A549 (cell line): ENCODE results near the gene CATSPER4. TPM values are rescaled to one million over a fixed set of nuclear protein-coding genes. Genes with fewer than 3 reads are reported as not detected.

Experiments
- BCL3 ChIP-seq: fragments of >200 bp; sonication (Bioruptor Twin); formaldehyde crosslinking; IDR thresholded peaks from 3 replicates; pipeline ENCODE4 v1.6.1; 2016
- BHLHE40 ChIP-seq: IDR thresholded peaks from 2 replicates; pipeline ENCODE4 v1.6.1; 2012; ENCODE audit warnings: low read depth, low read length, inconsistent platforms
- CBX2 ChIP-seq: fragments of 200-600 bp; sonication (generic); IDR thresholded peaks from 2 replicates; pipeline ENCODE4 v1.6.1; 2016; ENCODE audit warnings: low read depth, mild to moderate bottlenecking, borderline replicate concordance
- CBX8 ChIP-seq: fragments of 200-600 bp; sonication (generic); IDR thresholded peaks from 2 replicates; pipeline ENCODE4 v1.6.1; 2016
- CEBPB ChIP-seq, 2 experiments: fragments of >200 bp in 1 of 2; sonication (Bioruptor Twin) in 1 of 2; formaldehyde crosslinking in 1 of 2; IDR thresholded peaks; 2 replicates each; pipeline ENCODE4 v1.6.1; 2012 to 2016
- E2F6 ChIP-seq: IDR thresholded peaks from 2 replicates; pipeline ENCODE4 v1.6.1; 2012; ENCODE audit warnings: low read depth, borderline replicate concordance
- EHMT2 ChIP-seq: fragments of 200-600 bp; sonication (generic); IDR thresholded peaks from 2 replicates; pipeline ENCODE4 v1.6.1; 2016; ENCODE audit warnings: antibody characterized with exemption, low read depth, mild to moderate bottlenecking, moderate library complexity
- ESRRA ChIP-seq: fragments of 150-350 bp; IDR thresholded peaks from 2 replicates; pipeline ENCODE4 v1.6.1; 2014; ENCODE audit warnings: mild to moderate bottlenecking, low read length, borderline replicate concordance
- FOSB ChIP-seq: fragments of 250-450 bp; sonication (Bioruptor Pico); IDR thresholded peaks from 2 replicates; pipeline ENCODE4 v1.5.0; 2020; ENCODE audit warnings: mild to moderate bottlenecking, moderate library complexity
- GATA3 ChIP-seq: IDR thresholded peaks from 2 replicates; pipeline ENCODE4 v1.6.1; 2012; ENCODE audit warnings: borderline replicate concordance
- HES2 ChIP-seq: fragments of >200 bp; sonication (Bioruptor Twin); formaldehyde crosslinking; IDR thresholded peaks from 2 replicates; pipeline ENCODE4 v1.6.1; 2016
- HEYL ChIP-seq: fragments of 250-450 bp; sonication (Bioruptor Pico); IDR thresholded peaks from 2 replicates; pipeline ENCODE4 v1.8.0; 2021; ENCODE audit warnings: mild to moderate bottlenecking, moderate library complexity
- HMGXB4 ChIP-seq: fragments of 250-450 bp; sonication (Bioruptor Pico); IDR thresholded peaks from 2 replicates; pipeline ENCODE4 v1.5.0; 2021; ENCODE audit warnings: mild to moderate bottlenecking, moderate library complexity, borderline replicate concordance
- HOXB5 ChIP-seq: fragments of 250-450 bp; sonication (Bioruptor Pico); IDR thresholded peaks from 2 replicates; pipeline ENCODE4 v1.5.0; 2020; ENCODE audit warnings: mild to moderate bottlenecking, moderate library complexity
- JUN ChIP-seq, 2 experiments: fragments of >200 bp; sonication (Bioruptor Twin); formaldehyde crosslinking; IDR thresholded peaks; 2 replicates in 1 of 2; 3 replicates in 1 of 2; pipeline ENCODE4 v1.6.1; 2016 to 2017
- MAX ChIP-seq: IDR thresholded peaks from 2 replicates; pipeline ENCODE4 v1.6.1; 2012
- MAZ ChIP-seq: fragments of 150-350 bp; IDR thresholded peaks from 2 replicates; pipeline ENCODE4 v1.6.1; 2014; ENCODE audit warnings: antibody characterized with exemption, low read depth, low read length, borderline replicate concordance
- MYC ChIP-seq: IDR thresholded peaks from 2 replicates; pipeline ENCODE4 v1.6.1; 2012; ENCODE audit warnings: mild to moderate bottlenecking, inconsistent platforms, low read length, improper control_type of control experiment, borderline replicate concordance
- NFE2L2 ChIP-seq: fragments of 150-350 bp; conservative IDR thresholded peaks from 2 replicates; pipeline ENCODE4 v1.6.1; 2014; ENCODE audit warnings: low read length
- NPAS2 ChIP-seq: fragments of 250-450 bp; sonication (Bioruptor Pico); IDR thresholded peaks from 2 replicates; pipeline ENCODE4 v1.8.0; 2022; ENCODE audit warnings: mild to moderate bottlenecking, moderate library complexity, borderline replicate concordance
- PHF8 ChIP-seq: fragments of 200-600 bp; sonication (generic); IDR thresholded peaks from 2 replicates; pipeline ENCODE4 v1.6.1; 2016; ENCODE audit warnings: low read depth, mild to moderate bottlenecking, antibody characterized with exemption, moderate library complexity, borderline replicate concordance
- POLR2A ChIP-seq: IDR thresholded peaks from 2 replicates; pipeline ENCODE4 v1.6.1; 2012; ENCODE audit warnings: mild to moderate bottlenecking, low read length
- RCOR1 ChIP-seq: fragments of 150-350 bp; IDR thresholded peaks from 2 replicates; pipeline ENCODE4 v1.6.1; 2014; ENCODE audit warnings: antibody characterized with exemption, low read length, low read depth
- REST ChIP-seq: fragments of 200-600 bp; sonication (generic); IDR thresholded peaks from 2 replicates; pipeline ENCODE4 v1.6.1; 2016; ENCODE audit warnings: antibody characterized with exemption, mild to moderate bottlenecking, moderate library complexity
- RFX5 ChIP-seq: fragments of 450-650 bp; IDR thresholded peaks from 2 replicates; pipeline ENCODE4 v1.7.1; 2014; ENCODE audit warnings: antibody characterized with exemption, mild to moderate bottlenecking, moderate library complexity
- SMC3 ChIP-seq: fragments of >200 bp; sonication (Bioruptor Twin); formaldehyde crosslinking; IDR thresholded peaks from 3 replicates; pipeline ENCODE4 v1.6.1; 2018; ENCODE audit warnings: inconsistent platforms
- ZFP36 ChIP-seq: fragments of 450-650 bp; IDR thresholded peaks from 2 replicates; pipeline ENCODE4 v1.6.1; 2014; ENCODE audit warnings: borderline replicate concordance; ENCODE audit not compliant: partially characterized antibody
- ZSCAN20 ChIP-seq: fragments of 250-450 bp; sonication (Bioruptor Pico); IDR thresholded peaks from 2 replicates; pipeline ENCODE4 v1.8.0; 2022; ENCODE audit warnings: mild to moderate bottlenecking, moderate library complexity
- polyA plus RNA-seq, 4 experiments: library from polyadenylated mRNA; depleted of rRNA in 3 of 4; stranded (reverse); fragments of >200 nt; fragmentation: RNase III in 1 of 4; extraction: RNeasy Plus Mini Kit Qiagen cat#74134 plus additional on column Dnase treatment in 1 of 4; gene quantifications; 2 replicates in 3 of 4; 3 replicates in 1 of 4; pipeline ENCODE4 v1.2.3, GENCODE V29; 2011 to 2017

CATSPER4 gene
- polyA plus RNA-seq, 2 of the 4 experiments (the other 2 are of a cell fraction), result not detected

DNA sequence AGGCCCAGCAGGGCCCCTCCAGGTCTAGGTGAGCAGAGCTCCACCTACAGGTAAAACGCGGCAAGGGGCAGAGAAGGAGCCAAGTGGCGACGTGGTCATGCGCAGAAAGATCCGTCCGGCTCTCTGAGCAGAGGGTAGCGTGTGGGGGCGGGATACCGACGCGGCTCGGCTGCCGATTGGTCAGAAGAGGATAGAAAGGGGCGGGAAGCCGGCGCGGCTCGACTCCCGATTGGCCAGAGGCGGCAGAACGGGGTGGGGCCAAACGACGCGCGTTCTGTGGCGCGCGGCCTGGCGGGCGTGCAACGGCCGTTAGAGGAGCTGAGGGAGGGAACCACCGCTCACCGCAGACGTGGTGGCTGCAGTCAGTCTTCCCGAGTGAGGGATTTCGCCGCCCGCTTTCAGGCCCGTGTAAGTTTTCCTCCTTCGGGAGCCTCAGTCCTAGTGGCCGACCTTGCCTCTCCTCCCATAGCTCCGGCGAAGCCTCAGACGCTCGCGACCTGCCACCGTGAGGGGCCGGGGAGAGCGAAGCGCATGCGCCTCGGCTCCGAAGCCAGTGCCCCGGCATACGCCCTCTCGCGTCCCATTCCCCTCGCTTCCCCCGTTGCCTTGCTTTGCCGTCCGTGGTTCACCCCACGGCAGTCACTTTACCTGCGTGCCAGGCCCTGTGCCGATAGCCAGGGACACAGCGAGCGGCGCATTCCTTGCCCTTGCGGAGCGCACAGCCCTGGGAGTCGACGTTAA, 43.7 kb downstream of the CATSPER4 start, which contains the start of gene CEP85 (continued):
- TF ChIP-seq ZFP36 (no peak), HES2 (no peak), NFE2L2 (no peak), CEBPB (IDR thresholded peaks at IDR 0.05) (no peak), RFX5 (no peak), HEYL (CRISPR knock-in tag) (no peak), PHF8 (peak; percentile 53), REST (no peak), RCOR1 (no peak), ZSCAN20 (CRISPR knock-in tag) (no peak), ESRRA (no peak), E2F6 (peak; percentile 47; the same call in 1 of the 2 replicates), HMGXB4 (CRISPR knock-in tag) (no peak), POLR2A (peak; percentile 79), CBX2 (no peak), MYC (no peak), BHLHE40 (no peak), NPAS2 (CRISPR knock-in tag) (no peak), EHMT2 (no peak), MAX (peak; percentile 80), CBX8 (no peak), FOSB (CRISPR knock-in tag) (no peak), SMC3 (peak; percentile 22; the same call in 1 of the 3 replicates), GATA3 (no peak), HOXB5 (CRISPR knock-in tag) (no peak), BCL3 (peak; percentile 83; the same call in 2 of the 3 replicates), JUN (IDR thresholded peaks at IDR 0.05) (peak in 1 of 2 experiments; percentile 84; a peak in 3 of 5 replicates), MAZ (no peak)
- TF ChIP-seq, all 56 proteins: peak for 9
